Mucosa of rectum (tissue), 2 donors: ENCODE measurements around the gene ABCC1.
"Not testable (repeated sequence)": the region's sequence is repeated elsewhere in the genome, so short reads cannot be mapped to it uniquely, and the experiment has no call there.

Source experiments
- H3K27ac ChIP-seq, 2 donors: one replicate each; pipeline ENCODE4 v1.7.0; 2013; ENCODE audit warnings: inconsistent platforms in 2 of 2, low read depth in 2 of 2, low read length in 2 of 2
- H3K27me3 ChIP-seq, 2 donors: one replicate each; pipeline ENCODE4 v1.7.0; 2013; ENCODE audit warnings: low read length in 2 of 2; ENCODE audit not compliant: control insufficient read depth in 2 of 2, insufficient read depth in 2 of 2
- H3K36me3 ChIP-seq, 2 donors: one replicate each; pipeline ENCODE4 v1.7.0; 2013; ENCODE audit warnings: low read length in 2 of 2; ENCODE audit not compliant: control insufficient read depth in 2 of 2, insufficient read depth in 2 of 2
- H3K4me1 ChIP-seq, 2 donors: one replicate each; pipeline ENCODE4 v1.7.0; 2013; ENCODE audit warnings: low read length in 2 of 2, mild to moderate bottlenecking in 1 of 2; ENCODE audit not compliant: control insufficient read depth in 2 of 2, insufficient read depth in 2 of 2
- H3K4me3 ChIP-seq, 2 donors: one replicate each; pipeline ENCODE4 v1.7.0; 2013; ENCODE audit warnings: low read length in 2 of 2
- H3K9ac ChIP-seq, 2 donors: one replicate each; pipeline ENCODE4 v1.7.0; 2013; ENCODE audit warnings: low read length in 2 of 2, low read depth in 1 of 2, mild to moderate bottlenecking in 1 of 2
- H3K9me3 ChIP-seq, 2 donors: one replicate each; pipeline ENCODE4 v1.7.0; 2013; ENCODE audit warnings: low read length in 2 of 2; ENCODE audit not compliant: control insufficient read depth in 2 of 2
- donor health status: healthy.
- donor health status: Normal muscosa, but diverticular disease.

Gene ABCC1

GRCh38 chr16:16148755-16149154 is 199.3 kb downstream of the ABCC1 start:
- Histone ChIP-seq H3K27me3 (no peaks in the 10 kb centered on the region), H3K27ac (no peak overlapping the region), H3K36me3 (peaks cover 6 to 8% of the 10 kb centered on the region in 2 donors), H3K4me1 (no peaks in the 10 kb centered on the region), H3K9ac (no peak overlapping the region), H3K9me3 (no peaks in the 10 kb centered on the region), H3K4me3 (no peak overlapping the region)

- Histone ChIP-seq H3K27ac (peak overlapping the region; percentile 7 to 29), H3K9me3 (no peaks in the 10 kb centered on the region), H3K27me3 (no peaks in the 10 kb centered on the region), H3K4me1 (no peaks in the 10 kb centered on the region), H3K9ac (no peak overlapping the region), H3K4me3 (no peak overlapping the region), H3K36me3 (peaks cover 6 to 14% of the 10 kb centered on the region in 2 donors)
Observed at GRCh38 chr16:16149710-16150116, 200.3 kb downstream of the ABCC1 start.

- H3K4me3 ChIP-seq, result no peak overlapping the region
- peak overlapping the region; percentile 28 to 29 for H3K27ac ChIP-seq
- H3K9ac ChIP-seq, result no peak overlapping the region
- H3K27me3 ChIP-seq, result no peaks in the 10 kb centered on the region
- peaks cover 6 to 14% of the 10 kb centered on the region in 2 donors for H3K36me3 ChIP-seq
- H3K9me3 ChIP-seq, result no peaks in the 10 kb centered on the region
- H3K4me1 ChIP-seq, result no peaks in the 10 kb centered on the region
Observed at GRCh38 chr16:16150117-16150877, 200.9 kb downstream of the ABCC1 start.

- H3K36me3 ChIP-seq, result peaks cover 6 to 14% of the 10 kb centered on the region in 2 donors
- peak overlapping the region; percentile 16 to 28 for H3K27ac ChIP-seq
- no peaks in the 10 kb centered on the region for H3K27me3 ChIP-seq
- no peak overlapping the region for H3K4me3 ChIP-seq
- no peaks in the 10 kb centered on the region for H3K4me1 ChIP-seq
- no peak overlapping the region for H3K9ac ChIP-seq
- H3K9me3 ChIP-seq, result no peaks in the 10 kb centered on the region
Observed at GRCh38 chr16:16150878-16151152, 201.4 kb downstream of the ABCC1 start.

GRCh38 chr16:16151315-16151714 is 201.9 kb downstream of the ABCC1 start:
- H3K9ac ChIP-seq, result no peak overlapping the region
- no peak overlapping the region for H3K4me3 ChIP-seq
- H3K9me3 ChIP-seq, result no peaks in the 10 kb centered on the region
- no peaks in the 10 kb centered on the region for H3K27me3 ChIP-seq
- H3K36me3 ChIP-seq, result peaks cover 6 to 17% of the 10 kb centered on the region in 2 donors
- no peak overlapping the region for H3K27ac ChIP-seq
- no peaks in the 10 kb centered on the region for H3K4me1 ChIP-seq

GRCh38 chr16:16153000-16153399 is 203.6 kb downstream of the ABCC1 start:
- H3K9ac ChIP-seq, H3K27ac ChIP-seq, H3K4me3 ChIP-seq, H3K9me3 ChIP-seq, H3K4me1 ChIP-seq, H3K27me3 ChIP-seq: not testable (repeated sequence)
- H3K36me3 ChIP-seq, result peaks cover 9 to 23% of the 10 kb centered on the region in 2 donors

GRCh38 chr16:16154281-16154951 is 205.0 kb downstream of the ABCC1 start:
- peaks cover 9 to 32% of the 10 kb centered on the region in 2 donors for H3K36me3 ChIP-seq
- no peaks in the 10 kb centered on the region for H3K9me3 ChIP-seq
- no peaks in the 10 kb centered on the region for H3K4me1 ChIP-seq
- no peaks in the 10 kb centered on the region for H3K27me3 ChIP-seq
- H3K27ac ChIP-seq, result no peak overlapping the region
- no peak overlapping the region for H3K4me3 ChIP-seq
- no peak overlapping the region for H3K9ac ChIP-seq

- Histone ChIP-seq H3K36me3 (peaks cover 12 to 28% of the 10 kb centered on the region in 2 donors), H3K4me3 (no peak overlapping the region), H3K27me3 (no peaks in the 10 kb centered on the region), H3K9ac (no peak overlapping the region), H3K4me1 (no peaks in the 10 kb centered on the region), H3K9me3 (no peaks in the 10 kb centered on the region), H3K27ac (no peak overlapping the region)
Observed at GRCh38 chr16:16155234-16155633, 205.8 kb downstream of the ABCC1 start.

GRCh38 chr16:16157166-16157565 is 207.8 kb downstream of the ABCC1 start:
- no peak overlapping the region for H3K4me3 ChIP-seq
- no peaks in the 10 kb centered on the region for H3K4me1 ChIP-seq
- no peaks in the 10 kb centered on the region for H3K9me3 ChIP-seq
- no peak overlapping the region for H3K9ac ChIP-seq
- H3K27ac ChIP-seq, result no peak overlapping the region
- no peaks in the 10 kb centered on the region for H3K27me3 ChIP-seq
- H3K36me3 ChIP-seq, result peaks cover 10 to 37% of the 10 kb centered on the region in 2 donors

GRCh38 chr16:16158082-16158658 is 208.8 kb downstream of the ABCC1 start:
- H3K9ac ChIP-seq, result no peak overlapping the region
- H3K9me3 ChIP-seq, result no peaks in the 10 kb centered on the region
- H3K27ac ChIP-seq, result no peak overlapping the region
- H3K27me3 ChIP-seq, result no peaks in the 10 kb centered on the region
- peaks cover 15 to 45% of the 10 kb centered on the region in 2 donors for H3K36me3 ChIP-seq
- H3K4me3 ChIP-seq, result no peak overlapping the region
- no peaks in the 10 kb centered on the region for H3K4me1 ChIP-seq
